ENCODE measurements around the gene EPYC.

- TF ChIP-seq CTCF (IDR thresholded peaks at IDR 0.05 in 2 of 3, conservative IDR thresholded peaks at IDR 0.05 in 1 of 3; ENCODE audit: control insufficient read depth in 2 of 3, extremely low read depth in 1 of 3, insufficient read depth in 1 of 3, low read depth in 3 of 3, low read length in 3 of 3) (no peak), ATF3 (IDR thresholded peaks at IDR 0.05; ENCODE audit: borderline replicate concordance, extremely low read depth, low read depth, low read length) (no peak), SIX5 (IDR thresholded peaks at IDR 0.05; ENCODE audit: low read depth, low read length, severe bottlenecking) (no peak)
Observed at GRCh38 chr12:90922145-90922627, 82.6 kb downstream of the EPYC start.
